Uterus (tissue), 2 donors: ENCODE data around the gene YBX1.
"Not testable (repeated sequence)": the region's sequence is repeated elsewhere in the genome, so short reads cannot be mapped to it uniquely, and the experiment has no call there.

Experiments used
- POLR2A ChIP-seq, 2 donors: fragments of 450-650 bp; IDR thresholded peaks; one replicate each; pipeline ENCODE4 v1.6.1; 2016; ENCODE audit warnings: antibody characterized with exemption in 2 of 2, mild to moderate bottlenecking in 1 of 2, moderate library complexity in 1 of 2
- TF ChIP-seq, protein P1 (sequence below), 4 experiments: fragments of 200-600 bp in 2 of 4; fragments of 450-650 bp in 2 of 4; sonication (generic) in 2 of 4; IDR thresholded peaks; one replicate each; pipeline ENCODE4 v1.5.1; 2016 to 2019; ENCODE audit warnings: antibody characterized with exemption in 4 of 4, mild to moderate bottlenecking in 2 of 4, moderate library complexity in 1 of 4

DNA sequence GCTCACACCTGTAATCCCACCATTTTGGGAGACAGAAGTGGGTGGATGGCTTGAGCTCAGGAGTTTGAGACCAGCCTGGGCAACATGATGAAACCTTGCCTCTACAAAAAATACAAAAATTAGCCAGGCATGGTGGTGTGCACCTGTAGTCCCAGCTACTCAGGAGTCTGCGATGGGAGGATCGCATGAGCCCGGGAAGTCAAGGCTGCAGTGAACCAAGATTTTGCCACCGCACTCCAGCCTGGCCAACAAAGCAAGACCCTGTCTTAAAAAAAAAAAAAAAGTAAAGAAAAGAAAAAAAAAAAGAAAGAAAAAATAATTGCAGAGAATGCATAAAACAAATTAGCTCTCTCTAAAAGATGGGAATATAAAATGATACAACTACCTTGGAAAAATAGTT is 43.6 kb downstream of the YBX1 start:
- TF ChIP-seq, protein P1, sequence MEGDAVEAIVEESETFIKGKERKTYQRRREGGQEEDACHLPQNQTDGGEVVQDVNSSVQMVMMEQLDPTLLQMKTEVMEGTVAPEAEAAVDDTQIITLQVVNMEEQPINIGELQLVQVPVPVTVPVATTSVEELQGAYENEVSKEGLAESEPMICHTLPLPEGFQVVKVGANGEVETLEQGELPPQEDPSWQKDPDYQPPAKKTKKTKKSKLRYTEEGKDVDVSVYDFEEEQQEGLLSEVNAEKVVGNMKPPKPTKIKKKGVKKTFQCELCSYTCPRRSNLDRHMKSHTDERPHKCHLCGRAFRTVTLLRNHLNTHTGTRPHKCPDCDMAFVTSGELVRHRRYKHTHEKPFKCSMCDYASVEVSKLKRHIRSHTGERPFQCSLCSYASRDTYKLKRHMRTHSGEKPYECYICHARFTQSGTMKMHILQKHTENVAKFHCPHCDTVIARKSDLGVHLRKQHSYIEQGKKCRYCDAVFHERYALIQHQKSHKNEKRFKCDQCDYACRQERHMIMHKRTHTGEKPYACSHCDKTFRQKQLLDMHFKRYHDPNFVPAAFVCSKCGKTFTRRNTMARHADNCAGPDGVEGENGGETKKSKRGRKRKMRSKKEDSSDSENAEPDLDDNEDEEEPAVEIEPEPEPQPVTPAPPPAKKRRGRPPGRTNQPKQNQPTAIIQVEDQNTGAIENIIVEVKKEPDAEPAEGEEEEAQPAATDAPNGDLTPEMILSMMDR (IDR thresholded peaks at IDR 0.05): not testable (repeated sequence)
- TF ChIP-seq POLR2A (IDR thresholded peaks at IDR 0.05): not testable (repeated sequence)
